Hepatocyte (in vitro differentiated cells): Measurements from ENCODE around the gene HPS4. TPM values are rescaled to one million over a fixed set of nuclear protein-coding genes. Genes with fewer than 3 reads are reported as not detected.

Experiments
- DNase-seq: peaks from one replicate; pipeline ENCODE4 v3.0.0-alpha.2; 2016; ENCODE audit warnings: low spot score
- H2AFZ ChIP-seq: fragments of 200-600 bp; sonication (generic); 2 replicates; pipeline ENCODE4 v1.6.0; 2016; ENCODE audit warnings: antibody characterized with exemption, mild to moderate bottlenecking
- H3K27ac ChIP-seq: fragments of 200-600 bp; sonication (generic); 2 replicates; pipeline ENCODE4 v1.5.1; 2016; ENCODE audit warnings: mild to moderate bottlenecking
- H3K27me3 ChIP-seq: fragments of 200-600 bp; sonication (generic); 2 replicates; pipeline ENCODE4 v1.6.1; 2016
- H3K36me3 ChIP-seq: fragments of 200-600 bp; sonication (generic); replicated peaks from 2 replicates; pipeline ENCODE4 v1.5.1; 2016; ENCODE audit warnings: low read depth; ENCODE audit not compliant: insufficient read depth
- H3K4me1 ChIP-seq: fragments of 200-600 bp; sonication (generic); 2 replicates; pipeline ENCODE4 v1.5.1; 2016; ENCODE audit warnings: mild to moderate bottlenecking, moderate library complexity; ENCODE audit not compliant: insufficient read depth
- H3K4me2 ChIP-seq: fragments of 200-600 bp; sonication (generic); 2 replicates; pipeline ENCODE4 v1.6.0; 2016
- H3K4me3 ChIP-seq: fragments of 200-600 bp; sonication (generic); 2 replicates; pipeline ENCODE4 v1.5.1; 2016; ENCODE audit warnings: mild to moderate bottlenecking
- H3K79me2 ChIP-seq: fragments of 200-600 bp; sonication (generic); 2 replicates; pipeline ENCODE4 v1.6.0; 2017; ENCODE audit warnings: mild to moderate bottlenecking
- H3K9me2 ChIP-seq: fragments of 200-600 bp; sonication (generic); replicated peaks from 2 replicates; pipeline ENCODE4 v1.6.0; 2017; ENCODE audit warnings: mild to moderate bottlenecking; ENCODE audit not compliant: insufficient read depth
- H3K9me3 ChIP-seq: fragments of 200-600 bp; sonication (generic); 2 replicates; pipeline ENCODE4 v1.5.1; 2016; ENCODE audit warnings: low read depth, mild to moderate bottlenecking
- H4K20me1 ChIP-seq: fragments of 200-600 bp; sonication (generic); 2 replicates; pipeline ENCODE4 v1.6.0; 2016; ENCODE audit warnings: mild to moderate bottlenecking; ENCODE audit not compliant: insufficient read depth, poor library complexity, severe bottlenecking
- EZH2 ChIP-seq: fragments of 200-600 bp; sonication (generic); IDR thresholded peaks from 2 replicates; pipeline ENCODE4 v1.6.1; 2016; ENCODE audit warnings: antibody characterized with exemption, mild to moderate bottlenecking, borderline replicate concordance
- EZH2phosphoT487 ChIP-seq: fragments of 200-600 bp; sonication (generic); IDR thresholded peaks from one replicate; pipeline ENCODE4 v1.6.1; 2018; ENCODE audit warnings: antibody characterized with exemption, mild to moderate bottlenecking, low read depth, moderate library complexity; ENCODE audit not compliant: unreplicated experiment, severe bottlenecking
- WGBS: methylation state at CpG from one replicate; pipeline ENCODE4 v1.1.6; 2016; ENCODE audit warnings: low lambda C conversion rate; ENCODE audit errors: missing lambda C conversion rate; 5-methylcytosine and 5-hydroxymethylcytosine counted together
- polyA plus RNA-seq: library from polyadenylated mRNA; unstranded; fragments of >200 nt; fragmentation: Nextera tagmentation; extraction: Ambion mirVana; gene quantifications from 2 replicates; pipeline ENCODE4 v1.2.1, GENCODE V29; 2016
- total RNA-seq: library from RNA; depleted of rRNA; stranded (reverse); fragments of >200 nt; gene quantifications from 2 replicates; pipeline ENCODE4 v1.2.3, GENCODE V29; 2014
- TF ChIP-seq, protein P1 (sequence below): fragments of 200-600 bp; sonication (generic); IDR thresholded peaks from 2 replicates; pipeline ENCODE4 v1.5.1; 2016; ENCODE audit warnings: antibody characterized with exemption, mild to moderate bottlenecking; ENCODE audit not compliant: poor library complexity

HPS4 gene
- total and polyA plus RNA-seq, 2 experiments from 2014 or later = 20.2 to 36.7 TPM

DNA sequence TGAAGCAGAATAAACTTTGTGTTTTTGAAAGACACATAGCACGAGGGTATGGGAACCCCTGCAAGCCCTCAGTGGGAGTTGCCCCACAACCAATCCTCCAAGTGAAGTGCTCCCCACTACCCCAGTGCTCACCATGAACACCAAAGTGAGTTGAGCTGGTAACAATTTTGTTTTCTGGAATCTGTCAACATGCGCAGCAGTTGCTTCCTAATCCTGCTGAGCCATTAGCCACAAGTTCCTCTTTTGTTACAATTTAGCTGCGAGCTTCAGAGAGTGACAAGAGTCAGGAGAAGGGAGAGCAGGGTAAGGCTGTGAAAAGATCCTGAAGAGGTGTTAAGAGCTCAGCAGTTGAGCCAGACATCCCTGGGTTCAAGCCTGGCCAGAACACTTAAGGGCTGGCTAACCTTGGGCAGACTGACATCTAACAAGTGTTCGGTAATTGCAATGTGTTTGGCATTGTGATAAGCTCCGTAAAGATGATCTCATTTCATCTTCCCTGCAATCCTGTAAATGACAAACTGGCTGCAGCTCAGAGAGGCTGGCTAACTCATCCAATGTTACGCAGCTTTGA, 78.6 kb downstream of the HPS4 start:
- Histone ChIP-seq H4K20me1 (no peaks in the 10 kb centered on the region), H3K79me2 (no peaks in the 10 kb centered on the region), H3K4me3 (no peak overlapping the region), H3K9me3 (no peaks in the 10 kb centered on the region), H3K27me3 (peaks cover 3% of the 10 kb centered on the region), H2AFZ (no peak overlapping the region), H3K4me1 (no peaks in the 10 kb centered on the region), H3K4me2 (no peak overlapping the region), H3K27ac (no peak overlapping the region), H3K9me2 (no peaks in the 10 kb centered on the region), H3K36me3 (no peaks in the 10 kb centered on the region)
- 36% methylated on average over 6 of the region's 6 CpGs for WGBS
- TF ChIP-seq EZH2 (no peak), EZH2phosphoT487 (no peak)
- TF ChIP-seq, protein P1, sequence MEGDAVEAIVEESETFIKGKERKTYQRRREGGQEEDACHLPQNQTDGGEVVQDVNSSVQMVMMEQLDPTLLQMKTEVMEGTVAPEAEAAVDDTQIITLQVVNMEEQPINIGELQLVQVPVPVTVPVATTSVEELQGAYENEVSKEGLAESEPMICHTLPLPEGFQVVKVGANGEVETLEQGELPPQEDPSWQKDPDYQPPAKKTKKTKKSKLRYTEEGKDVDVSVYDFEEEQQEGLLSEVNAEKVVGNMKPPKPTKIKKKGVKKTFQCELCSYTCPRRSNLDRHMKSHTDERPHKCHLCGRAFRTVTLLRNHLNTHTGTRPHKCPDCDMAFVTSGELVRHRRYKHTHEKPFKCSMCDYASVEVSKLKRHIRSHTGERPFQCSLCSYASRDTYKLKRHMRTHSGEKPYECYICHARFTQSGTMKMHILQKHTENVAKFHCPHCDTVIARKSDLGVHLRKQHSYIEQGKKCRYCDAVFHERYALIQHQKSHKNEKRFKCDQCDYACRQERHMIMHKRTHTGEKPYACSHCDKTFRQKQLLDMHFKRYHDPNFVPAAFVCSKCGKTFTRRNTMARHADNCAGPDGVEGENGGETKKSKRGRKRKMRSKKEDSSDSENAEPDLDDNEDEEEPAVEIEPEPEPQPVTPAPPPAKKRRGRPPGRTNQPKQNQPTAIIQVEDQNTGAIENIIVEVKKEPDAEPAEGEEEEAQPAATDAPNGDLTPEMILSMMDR = no peak
- DNase-seq = no peak

DNA sequence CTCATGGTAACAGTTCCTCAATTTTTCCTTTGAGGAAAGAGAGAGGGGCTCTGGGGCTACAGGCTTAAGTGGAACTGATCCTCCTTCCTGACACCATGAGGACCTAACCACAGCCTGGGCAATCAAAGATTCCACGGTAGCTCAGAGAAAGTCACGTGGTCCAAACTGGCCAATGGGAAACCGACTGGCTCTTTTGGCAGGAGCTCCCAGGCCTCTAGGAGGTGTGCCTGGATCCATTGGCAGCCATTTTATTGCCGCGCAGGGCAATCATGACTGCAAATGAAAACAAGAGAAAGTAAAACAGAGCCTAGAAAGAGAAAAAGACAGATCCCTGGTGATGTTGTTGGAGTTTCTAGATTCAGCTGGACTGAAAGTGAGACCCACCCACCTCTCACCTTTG, 81.9 kb downstream of the HPS4 start:
- Histone ChIP-seq H2AFZ (no peak overlapping the region), H3K4me2 (no peak overlapping the region)
- 82% methylated on average over 5 of the region's 5 CpGs for WGBS

More for the DNA sequence above, 81.9 kb downstream of the HPS4 start:
- Histone ChIP-seq H3K27me3 (peaks cover 3% of the 10 kb centered on the region), H3K9me2 (no peaks in the 10 kb centered on the region), H3K9me3 (no peaks in the 10 kb centered on the region), H3K36me3 (no peaks in the 10 kb centered on the region), H3K27ac (no peak overlapping the region), H3K4me1 (no peaks in the 10 kb centered on the region), H3K4me3 (no peak overlapping the region), H4K20me1 (no peaks in the 10 kb centered on the region), H3K79me2 (no peaks in the 10 kb centered on the region)
- TF ChIP-seq, protein P1 = no peak
- TF ChIP-seq EZH2 = no peak
- TF ChIP-seq EZH2phosphoT487 = no peak
- no peak for DNase-seq

Other genes starting within 250 kb of the HPS4 start
- 1.2 and 1.4 TPM in 2 replicates for gene ASPHD2, start 54.5 kb downstream of the HPS4 start, total RNA-seq
- 1.7 and 2.6 TPM in 2 replicates for gene ASPHD2, start 54.5 kb downstream of the HPS4 start, polyA plus RNA-seq
- gene SRRD, start 94 bp upstream of the HPS4 start, total RNA-seq = 26.4 and 31.2 TPM in 2 replicates
- gene SRRD, start 94 bp upstream of the HPS4 start, polyA plus RNA-seq = 29.5 and 31.9 TPM in 2 replicates
- 16.1 and 19.6 TPM in 2 replicates for gene TFIP11, start 28.7 kb upstream of the HPS4 start, total RNA-seq
- gene TFIP11, start 28.7 kb upstream of the HPS4 start, polyA plus RNA-seq = 21.3 and 30.4 TPM in 2 replicates
- 36.8 and 39.9 TPM in 2 replicates for gene TPST2, start 106.3 kb upstream of the HPS4 start, total RNA-seq
- 31.0 and 35.3 TPM in 2 replicates for gene TPST2, start 106.3 kb upstream of the HPS4 start, polyA plus RNA-seq
- gene CRYBB1, start 134.2 kb upstream of the HPS4 start, total RNA-seq = not detected in 2 replicates
- 0.79 TPM in 1 of 2 replicates, not detected in the other for gene CRYBB1, start 134.2 kb upstream of the HPS4 start, polyA plus RNA-seq
- gene CRYBA4, start 138.2 kb upstream of the HPS4 start, total RNA-seq = not detected in 2 replicates
- not detected in 2 replicates for gene CRYBA4, start 138.2 kb upstream of the HPS4 start, polyA plus RNA-seq
- gene MIAT, start 173.8 kb upstream of the HPS4 start, total RNA-seq = 1.00 and 1.1 TPM in 2 replicates
- 0.51 and 1.9 TPM in 2 replicates for gene MIAT, start 173.8 kb upstream of the HPS4 start, polyA plus RNA-seq